ENCODE results near the gene NLRP11.
"Not testable (repeated sequence)": the region's sequence is repeated elsewhere in the genome, so short reads cannot be mapped to it uniquely, and the experiment has no call there.

Gene NLRP11

GRCh38 chr19:55777528-55777927 is 54.3 kb downstream of the NLRP11 start:
- no peak for DNase-seq

GRCh38 chr19:55769632-55770031 is 62.2 kb downstream of the NLRP11 start:
- not testable (repeated sequence) for DNase-seq

DNA sequence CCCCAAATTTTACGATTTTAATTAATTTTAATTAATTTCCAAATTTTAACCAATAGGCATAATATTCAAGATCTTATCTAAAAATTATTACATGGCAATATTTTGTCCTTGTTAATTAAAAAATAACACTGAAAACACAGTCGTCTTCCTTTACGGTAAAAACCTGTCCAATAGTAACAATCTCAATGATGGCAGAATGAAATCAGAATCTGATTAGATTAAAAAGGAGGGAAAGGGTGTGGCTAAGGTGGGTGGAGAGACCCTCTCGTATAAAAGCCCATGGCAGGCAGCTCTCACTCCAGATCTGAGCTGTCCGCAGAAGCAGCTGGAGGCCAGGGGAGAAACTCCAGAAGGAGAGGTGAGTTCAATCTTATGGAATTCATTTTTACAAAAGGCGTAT is 63.0 kb downstream of the NLRP11 start, which contains the start of gene RFPL4AL1:
RFPL4AL1 (plus strand) TSS at position 301 of the 400 bp plus-strand sequence. CDS start 2,687 bp downstream, outside the sequence.
- DNase-seq, result not testable (repeated sequence)

DNA sequence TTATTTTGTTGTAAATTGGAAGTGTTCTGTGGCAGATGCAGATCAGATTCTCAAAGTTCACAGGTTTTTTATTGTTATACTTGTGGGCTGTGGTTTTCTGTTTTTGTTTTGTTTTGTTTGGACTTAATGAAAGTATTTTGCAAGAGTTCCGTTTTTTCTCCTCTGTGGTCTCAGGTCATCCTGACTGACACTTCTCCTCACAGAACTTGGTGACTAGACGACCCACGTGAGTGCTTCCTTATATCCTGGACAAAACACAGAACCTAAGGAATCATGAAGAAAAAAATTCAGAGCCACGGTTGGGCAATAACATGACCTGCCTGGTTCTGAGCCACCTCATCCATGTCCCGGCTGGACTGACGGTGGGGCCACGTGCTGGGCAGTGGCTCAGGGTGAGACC is 65.3 kb downstream of the NLRP11 start:
- no peak for DNase-seq

DNA sequence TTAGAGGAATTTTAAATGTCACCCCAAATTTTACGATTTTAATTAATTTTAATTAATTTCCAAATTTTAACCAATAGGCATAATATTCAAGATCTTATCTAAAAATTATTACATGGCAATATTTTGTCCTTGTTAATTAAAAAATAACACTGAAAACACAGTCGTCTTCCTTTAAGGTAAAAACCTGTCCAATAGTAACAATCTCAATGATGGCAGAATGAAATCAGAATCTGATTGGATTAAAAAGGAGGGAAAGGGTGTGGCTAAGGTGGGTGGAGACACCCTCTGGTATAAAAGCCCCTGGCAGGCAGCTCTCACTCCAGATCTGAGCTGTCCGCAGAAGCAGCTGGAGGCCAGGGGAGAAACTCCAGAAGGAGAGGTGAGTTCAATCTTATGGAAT is 73.0 kb downstream of the NLRP11 start, which contains the start of gene RFPL4A:
RFPL4A (plus strand) TSS at position 301 of the 400 bp plus-strand sequence. CDS start 2,704 bp downstream, outside the sequence.
- not testable (repeated sequence) for DNase-seq

DNA sequence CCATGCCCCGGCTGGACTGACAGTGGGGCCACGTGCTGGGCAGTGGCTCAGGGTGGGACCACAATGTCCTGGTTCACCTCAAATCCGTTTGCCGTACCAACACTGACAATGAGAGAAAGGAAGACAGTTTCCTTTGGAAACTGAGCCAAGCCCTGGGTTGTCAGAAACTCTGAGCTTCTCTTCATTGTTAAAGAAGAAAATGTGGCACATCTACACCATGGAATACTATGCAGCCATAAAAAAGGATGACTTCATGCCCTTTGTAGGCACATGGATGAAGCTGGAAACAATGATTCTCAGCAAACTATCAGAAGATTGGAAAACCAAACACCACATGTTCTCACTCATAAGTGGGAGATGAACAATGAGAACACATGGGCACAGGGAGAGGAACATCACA is 75.0 kb downstream of the NLRP11 start:
- not testable (repeated sequence) for DNase-seq

- DNase-seq, result no peak
These were observed 78.4 kb downstream of the NLRP11 start for GRCh38 chr19:55753401-55753800.

- no peak for DNase-seq
These were observed 81.1 kb downstream of the NLRP11 start for GRCh38 chr19:55750715-55751114.

- DNase-seq, result no peak
These were observed 93.5 kb downstream of the NLRP11 start, which contains the start of gene NLRP9 for GRCh38 chr19:55738302-55738701. Gene NLRP9 (minus strand): TSS chr19:55738402. CDS start chr19:55738374, 28 bp downstream.

All from NCI-H2227 treated with DMSO at 0.1 percent for 48 hours (cell line).